Measurements from ENCODE around the gene JUND.
A peak's percentile ranks its signal among the peaks of the same experiment; 100 is the strongest.

Gene JUND

DNA sequence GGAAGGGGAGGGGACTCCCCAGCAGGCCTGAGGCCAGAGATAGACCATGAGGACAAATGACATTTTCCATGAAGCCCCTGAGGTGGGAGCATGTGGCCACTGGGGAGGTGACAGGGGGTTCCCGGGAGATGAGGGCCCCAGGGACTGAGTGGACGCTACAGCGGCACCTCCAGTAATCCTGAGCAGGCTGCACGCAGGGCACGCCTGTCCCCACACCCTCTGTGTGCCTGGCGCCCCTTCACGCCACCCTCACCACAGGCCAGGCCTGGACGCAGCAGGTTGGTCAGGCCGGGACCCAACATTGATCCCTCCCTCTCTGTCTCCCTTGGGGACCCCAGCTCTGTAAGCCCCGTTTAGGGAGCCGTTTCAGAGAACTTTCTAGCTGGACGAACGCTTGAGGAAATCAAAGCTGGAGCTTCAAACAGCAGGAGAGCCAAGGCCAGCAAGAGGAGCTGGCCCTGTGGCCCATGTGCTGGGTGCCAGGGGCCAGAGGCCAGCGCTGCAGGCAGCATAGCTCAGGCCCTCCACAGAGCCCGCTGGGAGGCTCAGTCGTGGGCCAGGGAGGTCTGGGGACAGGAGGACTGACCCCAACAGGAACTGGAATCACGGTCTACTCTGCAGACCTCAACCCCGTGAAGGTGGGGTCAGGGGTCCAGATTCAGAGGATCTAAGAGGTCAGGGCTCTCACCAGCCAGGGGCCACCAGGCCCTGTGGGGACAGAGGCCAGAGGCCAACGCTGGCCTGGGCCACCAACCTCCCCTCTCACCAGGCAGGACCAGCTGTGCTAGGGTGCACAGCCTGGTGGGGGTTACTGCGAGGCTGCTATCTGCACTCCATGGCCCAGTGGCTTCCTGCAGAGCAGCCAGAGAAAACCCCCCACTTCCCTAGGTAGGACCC lies 26.9 kb upstream of the JUND start:
- no peak for DNase-seq

DNA sequence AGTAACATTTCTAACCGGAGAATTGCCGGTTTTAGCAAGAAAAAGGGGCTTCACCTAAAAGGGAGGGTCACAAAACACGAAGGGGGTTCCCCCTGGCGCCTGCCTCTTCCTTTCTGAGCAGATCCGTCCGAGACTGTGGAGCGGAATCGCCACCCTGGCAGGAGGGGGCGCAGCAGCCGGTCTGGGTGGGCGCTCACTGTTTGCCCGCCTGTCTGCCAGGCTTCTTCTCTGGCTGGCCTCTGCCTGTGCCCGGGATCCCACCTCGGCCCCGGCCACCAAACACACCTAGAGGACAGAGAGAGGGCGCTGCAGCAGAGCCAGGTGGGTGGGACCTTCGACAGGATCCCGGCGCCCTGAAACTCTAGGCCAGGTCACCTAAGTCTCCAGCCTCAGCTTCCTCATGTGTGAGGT lies 25.9 kb upstream of the JUND start:
- no peak for DNase-seq

GRCh38 chr19:18306888-18307260 lies 25.5 kb upstream of the JUND start:
- no peak for DNase-seq

- DNase-seq, result no peak
Observed at GRCh38 chr19:18306209-18306887, 24.9 kb upstream of the JUND start.

GRCh38 chr19:18304458-18305310 lies 23.3 kb upstream of the JUND start:
- peak; percentile 82 for DNase-seq

- no peak for DNase-seq
Observed at GRCh38 chr19:18304208-18304457, 22.7 kb upstream of the JUND start.

DNA sequence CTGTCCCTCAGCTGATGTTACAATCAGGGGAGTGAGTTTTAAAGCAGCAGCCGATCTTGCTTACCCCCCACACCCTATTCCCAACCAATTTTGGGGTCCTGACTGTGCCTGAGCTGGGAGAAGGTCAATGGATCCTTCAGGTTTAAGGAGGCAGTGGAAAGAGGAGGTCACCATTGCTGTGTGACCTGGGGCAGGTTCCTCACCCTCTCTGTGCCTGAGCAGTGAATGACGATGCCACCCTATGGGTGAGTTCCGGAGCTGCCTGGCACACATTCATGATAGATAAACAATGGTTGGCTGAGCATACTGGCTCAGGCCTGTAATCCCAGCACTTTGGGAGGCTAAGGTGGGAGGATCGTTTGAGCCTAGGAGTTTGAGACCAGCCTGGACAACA lies 20.3 kb upstream of the JUND start:
- DNase-seq, result no peak

- DNase-seq, result no peak
Observed at GRCh38 chr19:18300930-18301717, 19.7 kb upstream of the JUND start.

DNA sequence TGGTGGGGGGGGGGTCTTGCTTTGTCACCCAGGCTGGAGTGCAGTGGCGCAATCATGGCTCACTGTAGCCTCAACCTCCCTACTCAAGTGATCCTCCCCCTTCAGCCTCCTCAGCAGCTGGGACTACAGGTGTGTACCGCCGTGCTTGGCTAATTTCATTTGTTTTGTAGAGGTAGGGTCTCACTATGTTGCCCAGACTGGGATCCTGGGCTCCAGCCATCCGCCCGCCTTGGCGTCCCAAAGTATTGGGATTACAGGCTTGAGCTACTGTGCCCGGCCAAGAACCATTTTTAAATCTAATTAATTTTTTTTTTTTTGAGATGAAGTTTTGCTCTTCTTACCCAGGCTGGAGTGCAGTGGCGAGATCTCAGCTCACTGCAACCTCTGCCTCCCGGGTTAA lies 18.2 kb upstream of the JUND start:
- no peak for DNase-seq

DNA sequence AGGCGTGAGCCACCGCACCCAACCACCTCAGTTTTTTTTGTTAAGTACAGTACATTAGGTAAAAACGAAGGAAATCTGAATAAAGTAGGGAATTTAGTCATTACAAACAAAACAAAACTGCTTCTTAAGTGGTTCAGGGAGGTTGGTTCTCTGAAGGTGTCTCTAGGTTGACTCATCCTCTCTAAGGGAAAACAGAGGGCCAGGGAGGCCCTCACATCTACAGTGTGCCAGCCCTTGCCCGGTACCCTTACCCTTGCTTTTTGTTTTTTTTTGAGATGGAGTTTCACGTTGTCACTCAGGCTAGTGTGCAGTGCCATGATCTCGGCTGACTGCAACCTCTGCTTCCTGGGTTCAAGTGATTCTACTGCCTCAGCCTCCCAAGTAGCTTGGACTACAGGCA lies 17.2 kb upstream of the JUND start:
- no peak for DNase-seq

DNA sequence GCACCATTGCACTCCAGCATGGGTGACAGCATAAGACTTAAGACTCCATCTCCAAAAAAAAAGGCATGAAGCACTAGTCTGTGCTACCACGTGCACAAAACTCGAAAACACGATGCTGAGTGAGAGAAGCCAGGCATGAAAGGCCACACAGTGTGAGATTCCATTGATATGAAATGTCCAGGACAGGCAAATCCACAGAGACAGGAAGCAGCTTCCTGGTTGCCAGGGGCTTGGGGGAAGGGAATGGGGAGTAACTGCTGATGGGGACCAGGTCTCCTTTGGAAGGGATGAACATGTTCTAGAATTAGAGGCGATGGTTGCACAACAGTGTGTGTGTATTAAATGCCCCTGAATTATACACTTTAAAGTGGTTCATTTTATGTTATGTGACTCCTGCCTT lies 15.9 kb upstream of the JUND start:
- DNase-seq, result no peak

DNA sequence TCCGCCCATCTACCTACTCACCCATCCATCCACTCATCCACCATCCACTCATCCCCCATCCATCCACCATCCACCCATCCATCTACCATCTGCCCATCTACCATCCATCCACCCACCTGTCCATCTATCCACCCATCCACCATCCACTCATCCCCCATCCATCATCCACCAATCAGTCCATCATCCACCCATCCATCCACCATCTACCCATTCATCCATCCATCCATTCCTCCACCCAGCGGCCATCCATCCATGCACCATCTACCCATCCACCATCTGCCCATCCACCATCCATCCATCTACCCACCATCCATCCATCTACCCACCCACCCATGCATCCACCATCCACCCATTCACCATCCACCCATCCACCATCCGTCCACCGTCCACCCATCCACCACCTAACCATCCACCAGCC lies 13.6 kb upstream of the JUND start:
- DNase-seq, result no peak

DNA sequence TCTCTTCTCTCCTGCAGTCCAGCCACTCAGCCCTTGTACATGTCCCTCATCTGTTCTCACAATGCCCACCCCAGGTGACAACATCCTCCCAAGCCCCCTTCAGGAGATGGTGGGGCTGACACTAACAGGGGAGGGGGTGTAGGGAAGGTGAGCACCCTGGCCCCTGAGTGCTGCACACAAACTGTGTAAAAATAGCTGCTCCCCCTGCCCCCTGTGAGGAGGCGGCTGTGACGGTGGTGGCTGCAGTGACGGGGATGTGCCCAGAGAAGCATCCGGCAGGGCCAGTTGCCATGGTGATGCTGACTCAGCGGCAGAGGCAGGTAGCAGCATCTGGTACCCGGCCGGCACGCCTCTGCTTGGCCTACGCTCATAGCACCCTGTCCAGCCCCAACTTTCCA lies 13.0 kb upstream of the JUND start:
- DNase-seq, result peak; percentile 92

- no peak for DNase-seq
Observed at GRCh38 chr19:18293642-18294466, 12.4 kb upstream of the JUND start.

- DNase-seq, result no peak
Observed at GRCh38 chr19:18292810-18293641, 11.6 kb upstream of the JUND start.

DNA sequence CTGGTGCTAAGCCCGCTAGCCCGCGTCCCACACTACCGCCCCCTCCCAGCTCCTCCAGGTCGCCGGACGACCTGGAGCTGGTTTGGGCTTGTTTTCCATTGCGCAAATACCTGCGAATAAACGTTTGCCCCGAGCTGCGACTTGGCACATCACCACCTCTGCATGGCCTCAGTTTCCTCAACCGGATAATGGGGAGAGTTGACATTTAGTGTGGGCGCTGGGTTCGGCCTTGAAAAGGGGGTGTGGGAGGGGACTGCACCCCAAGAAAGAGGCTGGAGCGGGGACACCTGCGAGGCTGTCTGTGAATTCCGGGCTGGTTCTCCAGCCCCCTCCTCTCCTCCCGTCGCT lies 11.0 kb upstream of the JUND start:
- peak; percentile 28 for DNase-seq

DNA sequence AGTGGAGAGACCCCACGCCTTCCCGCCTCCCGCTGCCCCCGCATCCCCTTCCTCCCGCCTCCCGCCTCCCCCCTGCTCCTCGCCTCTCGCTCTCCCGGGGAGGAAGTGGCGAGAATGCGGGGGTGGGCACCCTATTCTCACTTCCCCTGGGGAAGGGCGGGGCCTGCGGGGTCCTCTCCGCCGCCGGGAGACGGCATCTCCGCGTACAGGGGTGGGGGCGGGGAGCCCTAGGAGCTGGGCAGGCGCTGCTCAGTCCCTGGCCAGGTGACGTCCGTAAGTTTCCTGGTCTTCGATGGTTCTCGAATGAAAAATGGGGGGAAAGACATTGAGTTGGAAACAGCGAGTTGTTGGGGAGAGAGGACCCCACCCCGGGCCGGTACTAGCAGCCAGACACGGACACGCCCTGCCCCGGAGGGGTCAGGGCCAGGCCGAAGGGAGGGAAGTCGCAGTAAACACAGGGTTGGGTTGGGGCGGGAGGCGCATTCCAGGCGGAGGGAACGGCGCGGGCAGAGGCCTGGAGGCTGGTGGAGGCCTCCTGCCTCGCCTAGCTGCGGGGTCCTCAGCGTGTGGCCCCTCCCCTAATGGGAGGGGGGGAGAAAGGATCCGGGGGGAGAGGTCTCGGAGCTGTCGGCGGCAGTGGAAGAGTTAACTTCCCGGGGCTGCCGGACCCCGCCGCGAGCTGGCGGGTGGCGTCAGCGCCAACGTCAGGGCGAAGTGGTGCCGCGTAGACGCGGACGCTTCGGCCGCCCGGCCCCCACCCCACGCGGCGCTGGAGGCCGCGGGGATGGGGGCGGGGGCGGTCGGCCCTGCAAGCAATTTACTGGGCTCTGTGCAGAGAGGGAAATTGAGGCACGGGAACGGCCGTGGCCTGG lies 10.4 kb upstream of the JUND start:
- DNase-seq, result peak; percentile 78

DNA sequence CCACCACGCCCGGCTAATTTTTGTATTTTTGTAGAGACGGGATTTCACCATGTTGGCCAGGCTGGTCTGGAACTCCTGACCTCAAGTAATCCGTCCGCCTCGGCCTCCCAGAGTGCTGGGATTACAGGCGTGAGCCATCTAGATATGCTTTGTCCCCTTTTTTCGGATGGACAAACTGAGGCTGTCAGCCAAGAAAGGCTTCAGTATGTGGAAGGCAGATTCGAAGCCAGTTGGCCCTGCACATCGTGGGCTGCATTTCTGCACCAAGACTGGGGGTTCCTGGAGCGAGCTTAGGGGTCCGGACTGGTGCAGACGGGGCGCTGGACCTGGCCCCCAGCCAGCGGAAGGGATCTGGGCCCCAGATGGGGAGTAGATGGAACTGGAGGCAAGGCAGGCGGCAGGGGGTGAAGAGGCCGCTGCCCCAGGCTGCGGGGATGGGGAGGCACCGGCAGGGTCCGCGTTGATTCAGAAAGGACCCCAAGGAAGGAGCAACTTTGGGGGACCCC lies 9.7 kb upstream of the JUND start:
- no peak for DNase-seq

- peak; percentile 79 for DNase-seq
Observed at GRCh38 chr19:18290302-18291018, 9.0 kb upstream of the JUND start.
